C4-2B (cell line): ENCODE measurements around the gene KCNMA1.
"Not testable (repeated sequence)": the region's sequence is repeated elsewhere in the genome, so short reads cannot be mapped to it uniquely, and the experiment has no call there.

Source experiments
- H3K27ac ChIP-seq: fragments of 450-650 bp; 2 replicates; pipeline ENCODE4 v1.5.1; 2017
- ZFX ChIP-seq: fragments of 450-650 bp; IDR thresholded peaks from 2 replicates; pipeline ENCODE4 v1.6.1; 2017
- TF ChIP-seq, protein P1 (sequence below): fragments of 450-650 bp; conservative IDR thresholded peaks from 2 replicates; pipeline ENCODE4 v1.5.1; 2017; ENCODE audit warnings: mild to moderate bottlenecking

Gene KCNMA1

DNA sequence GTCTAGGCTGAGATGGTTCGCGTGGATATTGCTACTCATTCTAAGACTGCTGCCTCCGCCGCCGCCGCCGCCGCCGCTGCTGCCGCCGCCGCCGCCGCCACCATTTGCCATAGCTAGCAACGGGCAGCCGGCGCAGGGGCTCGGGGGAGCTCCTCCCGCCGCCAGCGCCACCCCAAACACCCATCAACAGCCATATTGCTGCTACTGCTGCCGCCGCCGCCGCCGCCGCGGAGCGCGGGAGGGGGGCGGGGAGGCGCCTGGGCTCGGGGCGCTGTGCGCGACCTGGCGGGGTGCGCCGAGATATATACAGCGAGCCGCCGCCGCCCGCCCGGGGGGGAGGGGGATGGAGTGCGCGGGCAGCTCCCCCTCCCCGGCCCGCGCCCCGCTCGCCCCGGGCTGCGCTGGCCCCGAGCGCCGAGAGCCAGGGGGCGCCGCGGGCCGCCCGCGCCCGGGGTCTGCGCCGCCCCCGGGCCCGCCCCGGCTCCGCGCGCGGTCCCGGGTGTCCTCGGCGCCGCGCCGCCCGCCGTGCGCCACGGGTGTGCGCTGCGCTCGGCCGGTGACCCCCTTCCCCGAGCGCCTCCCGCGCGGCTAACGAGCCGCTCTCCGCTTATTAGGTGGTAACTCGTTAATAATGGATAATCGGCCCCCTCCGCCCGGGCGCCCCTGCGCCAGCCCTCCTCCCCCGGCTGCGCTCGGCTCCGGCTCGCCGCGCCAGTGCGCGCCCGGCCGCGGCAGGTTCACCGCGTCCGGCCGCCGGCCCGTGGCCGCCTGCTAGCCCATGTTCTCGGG lies at the start of gene KCNMA1:
TSS of gene KCNMA1 (minus strand) at position 277 of the 789 bp plus-strand sequence.
- peak within 1 kb of the TSS; percentile 66 for H3K27ac ChIP-seq
- TF ChIP-seq, protein P1, sequence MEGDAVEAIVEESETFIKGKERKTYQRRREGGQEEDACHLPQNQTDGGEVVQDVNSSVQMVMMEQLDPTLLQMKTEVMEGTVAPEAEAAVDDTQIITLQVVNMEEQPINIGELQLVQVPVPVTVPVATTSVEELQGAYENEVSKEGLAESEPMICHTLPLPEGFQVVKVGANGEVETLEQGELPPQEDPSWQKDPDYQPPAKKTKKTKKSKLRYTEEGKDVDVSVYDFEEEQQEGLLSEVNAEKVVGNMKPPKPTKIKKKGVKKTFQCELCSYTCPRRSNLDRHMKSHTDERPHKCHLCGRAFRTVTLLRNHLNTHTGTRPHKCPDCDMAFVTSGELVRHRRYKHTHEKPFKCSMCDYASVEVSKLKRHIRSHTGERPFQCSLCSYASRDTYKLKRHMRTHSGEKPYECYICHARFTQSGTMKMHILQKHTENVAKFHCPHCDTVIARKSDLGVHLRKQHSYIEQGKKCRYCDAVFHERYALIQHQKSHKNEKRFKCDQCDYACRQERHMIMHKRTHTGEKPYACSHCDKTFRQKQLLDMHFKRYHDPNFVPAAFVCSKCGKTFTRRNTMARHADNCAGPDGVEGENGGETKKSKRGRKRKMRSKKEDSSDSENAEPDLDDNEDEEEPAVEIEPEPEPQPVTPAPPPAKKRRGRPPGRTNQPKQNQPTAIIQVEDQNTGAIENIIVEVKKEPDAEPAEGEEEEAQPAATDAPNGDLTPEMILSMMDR, result peak; percentile 13; the same call in 1 of the 2 replicates
- no peak for TF ChIP-seq ZFX

DNA sequence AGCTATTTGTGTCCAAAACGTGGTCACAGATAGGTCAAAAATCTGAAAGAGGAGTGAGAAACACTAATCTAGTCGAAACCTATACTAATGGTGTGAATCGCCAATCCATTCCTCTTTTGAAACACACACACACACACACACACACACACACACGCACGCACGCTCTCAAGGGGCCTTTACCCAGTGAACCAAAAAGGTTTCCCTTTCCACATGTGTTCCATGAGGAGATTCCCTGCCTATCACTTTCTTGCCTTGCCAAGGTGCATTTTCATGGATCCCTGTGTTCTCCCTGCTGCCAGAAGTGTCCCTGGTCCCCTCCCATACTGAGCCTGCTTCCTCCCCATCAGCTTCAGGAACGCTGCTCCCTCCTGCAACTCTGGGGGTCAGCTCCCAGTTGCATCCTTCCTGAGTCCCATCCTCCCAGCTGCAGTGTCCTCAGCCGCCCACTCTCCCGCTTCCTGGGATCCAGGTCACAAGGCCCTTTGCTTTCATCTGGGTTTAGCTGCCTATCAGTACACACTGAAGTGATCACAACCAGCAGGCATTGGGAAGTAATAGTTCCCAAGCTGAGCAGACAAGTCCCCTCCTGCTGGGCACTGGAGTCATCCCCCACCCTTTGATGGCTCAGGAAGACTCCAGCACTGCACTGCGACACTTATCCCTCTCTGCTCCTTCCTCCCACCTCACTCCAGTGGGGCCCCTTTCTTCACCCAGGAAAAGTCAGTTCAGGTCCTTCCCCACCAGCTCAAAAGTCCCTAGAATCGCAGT lies 49.2 kb upstream of the KCNMA1 start:
- no peak overlapping the region for H3K27ac ChIP-seq
- no peak for TF ChIP-seq ZFX
- TF ChIP-seq, protein P1, result no peak

DNA sequence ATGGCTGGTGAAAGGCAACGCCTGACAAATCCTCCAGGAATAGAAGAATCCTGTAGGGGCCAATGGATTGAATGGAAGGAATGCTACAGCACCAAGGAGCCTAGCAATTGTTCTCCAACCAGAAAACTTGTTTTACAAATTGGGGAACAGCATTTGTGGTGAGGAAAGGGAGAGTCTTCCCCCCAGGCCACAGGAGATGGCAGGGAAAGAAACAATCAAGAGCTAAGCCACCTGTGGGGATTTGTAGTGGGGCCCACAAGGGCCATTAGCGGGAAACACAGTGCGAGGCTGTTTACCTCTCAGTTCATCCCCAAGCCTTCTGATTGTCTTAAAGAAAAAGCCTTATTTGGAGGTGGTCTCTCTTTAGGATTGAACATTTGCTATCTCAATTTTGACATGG lies 48.5 kb upstream of the KCNMA1 start:
- no peak overlapping the region for H3K27ac ChIP-seq
- no peak for TF ChIP-seq ZFX
- TF ChIP-seq, protein P1, result no peak

DNA sequence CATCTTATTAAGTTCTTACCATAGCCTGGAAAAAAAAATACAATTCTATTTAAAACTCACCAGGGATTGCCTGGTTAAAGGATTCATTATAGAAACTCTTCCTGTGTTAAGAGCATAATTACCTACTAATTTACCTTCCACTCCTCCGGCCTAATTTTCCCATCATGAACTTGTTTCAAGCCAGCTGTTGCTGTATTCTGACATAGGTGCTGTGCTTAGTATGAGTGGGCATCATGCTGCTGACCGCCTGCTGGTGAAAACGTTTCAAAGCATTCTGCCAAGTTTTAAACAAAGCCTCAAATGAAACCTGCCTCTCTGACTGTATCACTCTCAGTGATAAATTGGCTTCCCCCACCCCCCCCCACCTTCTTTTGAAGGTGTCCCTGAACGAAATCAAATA lies 47.8 kb upstream of the KCNMA1 start:
- TF ChIP-seq, protein P1, result no peak
- no peak for TF ChIP-seq ZFX
- H3K27ac ChIP-seq, result no peak overlapping the region

DNA sequence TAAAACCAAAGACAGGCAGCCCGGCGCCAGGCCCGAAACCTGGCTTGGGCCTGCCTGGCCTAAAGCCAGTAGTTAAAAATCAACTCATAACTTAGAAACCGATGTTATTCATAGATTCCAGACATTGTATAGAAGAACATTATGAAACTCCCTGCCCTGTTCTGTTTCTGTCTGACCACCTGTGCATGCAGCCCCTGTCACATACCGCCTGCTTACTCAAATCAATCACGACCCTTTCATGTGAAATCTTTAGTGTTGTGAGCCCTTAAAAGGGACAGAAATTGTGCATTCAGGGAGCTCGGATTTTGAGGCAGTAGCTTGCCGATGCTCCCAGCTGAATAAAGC lies 45.5 kb upstream of the KCNMA1 start:
- not testable (repeated sequence) for H3K27ac ChIP-seq

DNA sequence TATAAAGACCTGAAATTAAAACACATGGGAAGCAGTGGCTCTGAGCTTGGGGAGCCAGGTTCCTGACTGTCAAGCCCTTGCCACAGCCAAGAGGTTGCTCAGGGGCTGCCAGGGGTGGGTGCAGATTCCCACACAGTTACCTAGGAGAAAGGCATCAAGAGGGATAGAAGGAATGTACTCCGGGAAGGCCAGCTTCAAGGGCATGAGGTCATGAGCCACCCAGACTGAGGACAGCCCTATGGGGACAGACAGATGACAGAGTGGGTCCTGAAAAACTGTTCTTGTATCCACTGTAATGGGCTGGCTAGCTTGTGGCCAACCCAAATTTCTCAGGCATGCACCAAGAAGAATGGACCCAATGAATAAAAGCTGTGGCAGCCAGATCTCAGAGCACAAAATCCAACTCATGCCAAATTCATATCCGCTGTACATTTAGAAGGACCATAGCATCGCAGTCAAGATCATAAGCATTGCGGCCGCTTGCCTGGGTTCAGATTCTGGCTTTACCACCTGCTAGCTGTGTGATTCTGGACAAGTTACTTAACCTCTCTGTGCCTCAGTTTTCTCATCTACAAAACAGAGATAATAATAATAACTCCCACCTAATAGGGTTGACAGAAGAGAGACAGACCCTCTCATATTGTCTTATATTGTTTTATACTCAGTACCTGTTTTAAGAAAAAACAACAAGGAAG lies 44.9 kb upstream of the KCNMA1 start:
- H3K27ac ChIP-seq, result no peak overlapping the region
- TF ChIP-seq, protein P1, result no peak
- TF ChIP-seq ZFX, result no peak

DNA sequence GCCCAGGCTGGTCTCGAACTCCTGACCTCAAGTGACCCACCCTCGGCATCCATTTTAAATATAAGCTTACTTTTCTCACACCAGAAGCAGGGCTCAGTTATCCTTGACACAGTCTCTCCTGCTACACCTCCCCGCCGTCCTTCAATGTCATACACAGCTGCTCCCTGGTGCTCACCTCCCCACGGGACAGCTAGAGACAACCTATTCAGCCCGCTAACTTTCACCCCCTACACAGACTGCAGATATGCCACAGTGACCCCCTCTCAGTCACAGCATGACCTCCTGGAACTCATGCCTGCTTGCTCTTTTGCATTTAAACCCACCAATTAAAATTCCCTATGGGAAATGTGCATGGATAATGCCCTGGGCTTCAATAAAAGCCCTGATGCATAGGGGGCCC lies 44.2 kb upstream of the KCNMA1 start:
- no peak overlapping the region for H3K27ac ChIP-seq
- TF ChIP-seq ZFX, result no peak
- TF ChIP-seq, protein P1, result no peak
